Upper lobe of left lung (tissue), 4 donors: ENCODE measurements around the gene RAP1GAP.

ENCODE experiments used
- CTCF ChIP-seq, 6 experiments: fragments of 450-650 bp in 4 of 6; fragments of 200-600 bp in 2 of 6; sonication (generic) in 2 of 6; IDR thresholded peaks; one replicate each; pipeline ENCODE4 v1.5.1; 2016 to 2019; ENCODE audit warnings: antibody characterized with exemption in 6 of 6
- EP300 ChIP-seq, 4 donors: sonication (generic); formaldehyde crosslinking; IDR thresholded peaks; one replicate each; pipeline ENCODE4 v1.5.1; 2017; ENCODE audit warnings: antibody characterized with exemption in 4 of 4, control low read depth in 2 of 4
- POLR2A ChIP-seq, 4 donors: fragments of 450-650 bp; IDR thresholded peaks; one replicate each; pipeline ENCODE4 v1.5.1; 2016 to 2017; ENCODE audit warnings: antibody characterized with exemption in 4 of 4, mild to moderate bottlenecking in 2 of 4
- POLR2AphosphoS5 ChIP-seq, 2 donors: sonication (generic); formaldehyde crosslinking; IDR thresholded peaks; one replicate each; pipeline ENCODE4 v1.5.1; 2017; ENCODE audit warnings: antibody characterized with exemption in 2 of 2

- TF ChIP-seq CTCF (IDR thresholded peaks at IDR 0.05) (no peak), POLR2AphosphoS5 (IDR thresholded peaks at IDR 0.05) (no peak), POLR2A (IDR thresholded peaks at IDR 0.05) (no peak), EP300 (IDR thresholded peaks at IDR 0.05) (no peak)
Observed at GRCh38 chr1:21596174-21596573, 73.0 kb downstream of the RAP1GAP start.
